Body of pancreas (tissue), 4 donors: ENCODE data around the gene PMM2.

ENCODE experiments used
- CTCF ChIP-seq, 7 experiments: fragments of 450-650 bp in 4 of 7; fragments of 200-600 bp in 3 of 7; sonication (generic) in 3 of 7; IDR thresholded peaks; one replicate each; pipeline ENCODE4 v1.5.1; 2016 to 2019; ENCODE audit warnings: antibody characterized with exemption in 7 of 7
- POLR2A ChIP-seq, 3 donors: fragments of 450-650 bp; IDR thresholded peaks; one replicate each; pipeline ENCODE4 v1.6.1; 2016; ENCODE audit warnings: antibody characterized with exemption in 3 of 3, mild to moderate bottlenecking in 2 of 3

- TF ChIP-seq CTCF (IDR thresholded peaks at IDR 0.05): no peak
- TF ChIP-seq POLR2A (IDR thresholded peaks at IDR 0.05): no peak
Measured at GRCh38 chr16:8776129-8776584, 21.5 kb upstream of the PMM2 start.
